Islet precursor cell (in vitro differentiated cells): ENCODE measurements around the gene TRAFD1.

Experiments used
- DNase-seq: peaks from one replicate; pipeline ENCODE4 v3.0.0-alpha.2; 2018

Gene TRAFD1

DNA sequence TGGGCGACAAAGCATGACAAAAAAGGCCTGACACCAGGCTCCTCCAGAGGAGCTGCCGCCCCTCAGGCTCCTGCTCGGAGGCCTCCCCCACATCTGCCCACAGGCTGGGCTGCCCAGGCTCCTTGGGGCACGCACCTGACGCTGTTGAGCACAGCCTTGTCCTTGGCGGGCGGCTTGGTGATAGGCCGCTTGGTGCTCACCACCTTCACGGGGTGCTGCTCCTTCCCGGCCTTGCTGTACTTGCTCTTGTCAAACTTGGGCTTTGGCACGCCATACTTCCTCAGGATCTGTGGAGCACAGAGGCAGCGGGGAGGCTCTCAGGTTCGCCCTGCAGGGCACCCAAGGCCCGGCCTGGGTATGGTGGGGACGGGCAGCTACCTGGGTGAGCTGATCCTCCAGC, 53.4 kb downstream of the TRAFD1 start:
- DNase-seq, result peak; percentile 47

DNA sequence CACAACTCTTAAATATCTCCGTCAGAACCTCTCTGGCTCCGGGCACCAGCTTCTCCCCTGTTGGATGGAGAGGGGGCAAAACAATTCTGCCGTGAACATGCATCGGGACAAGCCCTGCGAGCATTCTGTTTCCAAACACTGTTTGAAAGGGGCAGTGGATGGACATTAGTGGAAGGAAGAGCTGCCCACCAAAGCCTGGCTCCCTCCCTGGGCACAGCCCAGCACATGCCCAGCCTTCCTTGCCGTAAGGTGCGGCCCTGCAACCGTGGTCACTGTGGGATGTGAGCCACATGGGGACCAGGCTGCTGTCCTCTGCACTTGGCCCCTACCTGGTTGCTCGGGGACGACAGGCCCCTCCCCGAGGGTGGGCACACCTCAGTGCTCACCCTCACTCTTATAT, 54.0 kb downstream of the TRAFD1 start:
- DNase-seq, result peak; percentile 47

DNA sequence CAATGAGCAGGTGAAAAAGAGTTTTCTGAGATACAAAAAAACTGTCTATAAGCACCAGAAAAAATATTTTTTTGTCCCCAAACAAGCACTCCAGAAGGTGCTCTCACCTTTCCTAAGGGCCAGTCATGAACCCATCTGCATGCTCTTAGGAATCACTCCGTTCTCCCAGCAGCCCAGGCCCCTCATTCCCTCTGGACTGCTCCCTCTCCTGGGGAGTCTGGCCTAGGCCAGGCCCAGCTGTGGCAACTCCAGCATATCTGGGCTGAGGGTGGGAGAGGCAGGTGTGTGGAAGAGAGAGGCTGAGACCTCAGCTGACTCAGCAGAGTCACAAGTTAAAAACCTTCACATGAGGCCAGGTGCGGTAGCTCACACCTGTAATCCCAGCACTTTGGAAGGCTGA, 54.6 kb downstream of the TRAFD1 start:
- peak; percentile 61 for DNase-seq

GRCh38 chr12:112180422-112180821, 55.1 kb downstream of the TRAFD1 start:
- DNase-seq, result peak; percentile 19

DNA sequence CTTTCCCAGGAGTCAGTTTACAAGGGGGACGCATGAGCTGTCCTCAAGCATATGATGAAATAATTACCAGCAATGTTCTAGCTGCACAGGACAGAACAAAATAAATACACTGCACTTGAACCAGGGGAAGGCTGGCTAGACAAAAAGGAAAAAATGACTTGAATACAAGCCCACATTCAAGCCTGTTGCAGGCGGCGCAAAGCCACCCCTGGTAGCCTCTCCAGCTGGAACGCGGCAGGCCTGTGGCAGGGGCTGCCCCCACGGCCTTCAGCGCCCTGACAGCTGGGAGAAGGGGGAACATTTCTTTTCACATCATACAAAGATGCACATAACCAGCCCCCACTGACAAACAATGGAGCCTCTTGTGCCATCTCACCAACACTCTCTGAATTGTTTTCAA, 57.1 kb downstream of the TRAFD1 start:
- no peak for DNase-seq

- no peak for DNase-seq
These were observed 58.0 kb downstream of the TRAFD1 start for GRCh38 chr12:112183141-112184021.

GRCh38 chr12:112184056-112184887, 58.9 kb downstream of the TRAFD1 start:
- DNase-seq, result peak; percentile 51

GRCh38 chr12:112185093-112185923, 59.9 kb downstream of the TRAFD1 start:
- DNase-seq, result peak; percentile 57

DNA sequence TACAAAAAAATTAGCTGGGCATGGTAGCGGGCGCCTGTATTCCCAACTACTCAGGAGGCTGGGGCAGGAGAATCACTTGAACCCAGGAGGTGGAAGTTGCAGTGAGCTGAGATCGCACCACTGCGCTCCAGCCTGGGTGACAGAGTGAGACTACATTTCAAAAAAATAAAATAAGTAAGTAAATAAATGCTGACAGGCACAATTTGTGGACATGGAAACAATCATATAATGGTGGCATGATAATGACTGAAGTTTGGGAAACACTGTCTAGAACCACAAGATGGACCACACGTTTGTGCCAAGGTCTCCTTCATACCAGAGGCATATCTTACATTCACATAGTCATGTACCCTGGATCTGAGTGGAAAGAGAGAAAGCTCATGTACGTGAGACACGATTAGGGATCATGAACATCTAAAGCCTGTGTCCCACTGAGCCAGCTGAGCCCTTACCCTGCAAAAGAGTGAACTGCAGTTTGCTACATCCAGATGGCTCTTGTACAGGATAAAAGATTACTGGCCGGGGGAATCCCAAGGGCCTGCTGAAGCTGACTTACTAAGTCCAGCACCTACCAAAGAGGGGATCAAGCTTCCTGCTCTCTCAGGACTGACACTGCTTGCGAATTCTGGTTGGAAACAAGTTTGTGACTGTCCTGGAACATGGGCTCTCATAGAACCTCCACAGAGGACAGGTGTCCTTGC, 62.9 kb downstream of the TRAFD1 start:
- no peak for DNase-seq

- DNase-seq, result peak; percentile 56
These were observed 65.1 kb downstream of the TRAFD1 start for GRCh38 chr12:112190231-112191025.

GRCh38 chr12:112191201-112191600, 65.8 kb downstream of the TRAFD1 start:
- DNase-seq, result no peak

DNA sequence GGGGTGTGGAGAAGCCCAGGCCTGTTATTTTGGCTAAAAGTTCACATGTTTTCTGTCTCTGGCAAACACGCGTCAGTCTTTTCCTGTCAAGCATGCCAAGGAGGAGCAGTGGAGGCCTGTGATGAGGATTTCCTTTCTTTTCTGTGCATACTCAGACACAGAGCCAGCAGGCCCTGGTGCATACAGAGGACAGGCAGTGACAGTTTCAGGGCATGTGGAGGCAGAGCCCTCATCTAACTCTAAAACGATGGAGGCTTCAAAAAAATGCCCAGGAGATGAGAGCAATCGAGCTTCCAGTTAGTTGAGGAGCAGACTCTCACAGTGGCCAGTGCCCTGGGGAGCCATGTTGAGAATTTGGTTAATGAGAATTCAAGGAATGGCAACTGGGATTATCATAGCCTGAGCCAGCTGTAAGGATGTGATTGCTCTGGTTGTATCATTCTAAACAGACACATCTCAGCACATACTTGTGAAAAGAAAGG, 66.5 kb downstream of the TRAFD1 start:
- DNase-seq, result peak; percentile 54

- DNase-seq, result no peak
These were observed 67.1 kb downstream of the TRAFD1 start for GRCh38 chr12:112192475-112192874.

- no peak for DNase-seq
These were observed 69.4 kb downstream of the TRAFD1 start for GRCh38 chr12:112194601-112195247.

DNA sequence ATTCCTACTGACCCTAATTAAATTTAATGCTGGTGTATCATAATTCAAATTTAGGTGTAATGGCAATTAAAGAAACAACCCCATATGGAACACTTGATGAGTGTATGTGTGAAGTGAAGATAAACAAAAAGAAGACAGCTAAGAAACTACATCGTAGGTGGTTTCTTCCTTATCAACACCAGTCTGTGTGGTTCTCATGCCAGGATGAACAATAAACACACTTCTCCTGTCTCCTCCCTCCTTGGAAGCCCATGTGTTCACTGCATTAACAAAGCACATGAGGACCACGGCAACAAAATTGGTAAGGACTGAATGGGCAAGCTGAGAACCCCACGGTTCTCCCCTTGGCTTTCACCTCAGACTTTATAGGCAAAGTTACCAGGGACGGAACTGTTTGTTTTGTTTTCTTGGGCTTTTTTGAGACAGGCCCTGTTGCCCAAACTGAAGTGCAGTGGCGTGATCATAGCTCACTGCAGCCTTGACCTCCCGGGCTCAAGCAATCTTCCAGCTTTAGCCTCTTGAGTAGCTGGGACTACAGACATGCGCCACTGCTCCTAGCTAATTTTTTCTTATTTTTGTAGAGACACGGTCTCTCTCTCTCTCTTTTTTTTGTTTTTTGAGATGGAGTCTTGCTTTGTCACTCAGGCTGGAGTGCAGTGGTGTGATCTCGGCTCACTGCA, 71.0 kb downstream of the TRAFD1 start:
- DNase-seq, result no peak

DNA sequence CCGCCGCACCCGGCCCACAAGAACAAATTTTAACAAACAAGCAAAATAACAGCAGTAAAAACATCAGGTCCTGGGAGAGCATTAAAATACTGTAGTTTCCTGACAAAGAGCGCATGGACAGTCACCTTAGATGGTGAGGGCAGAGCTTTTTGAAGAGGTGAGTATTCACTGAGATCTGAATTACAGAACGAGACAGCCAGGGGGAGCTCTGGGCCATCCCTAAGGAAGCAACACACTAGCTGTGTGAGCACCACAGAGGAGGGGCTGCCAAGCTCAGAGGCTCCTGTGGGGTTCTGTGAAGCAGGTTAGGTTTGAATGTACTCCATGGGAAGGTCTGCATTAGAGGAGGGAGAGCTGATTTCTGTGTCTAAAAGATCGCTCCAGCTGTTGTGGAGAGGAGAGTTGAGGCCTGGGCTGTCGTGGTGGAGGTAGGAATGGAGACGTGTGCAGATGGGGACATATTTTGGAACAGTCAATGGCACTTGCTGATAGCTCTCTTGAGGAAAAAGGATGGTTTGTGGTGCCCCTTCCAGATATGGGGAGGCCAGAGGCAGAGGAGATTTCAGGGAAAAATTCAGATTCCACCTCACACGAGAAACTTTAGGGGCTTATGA, 72.9 kb downstream of the TRAFD1 start:
- peak; percentile 92 for DNase-seq

- DNase-seq, result no peak
These were observed 73.8 kb downstream of the TRAFD1 start for GRCh38 chr12:112199136-112199535.
